GM10248 (cell line): ENCODE measurements around the gene GALNT9.

ENCODE experiments used
- CTCF ChIA-PET: fragments of 300-600 bp; sonication (Branson Sonifier 250); formaldehyde crosslinking; extraction: SDS; loops from one replicate; lab custom pipeline; 2021; ENCODE audit warnings: antibody characterized with exemption; lab: Yijun Ruan, JAX
- POLR2A ChIA-PET: fragments of 350-650 bp; sonication (Branson Sonifier 250); formaldehyde crosslinking; extraction: SDS; loops from one replicate; lab custom pipeline; 2020; ENCODE audit warnings: antibody characterized with exemption; lab: Yijun Ruan, JAX
- DNase-seq: peaks from one replicate; pipeline ENCODE4 v3.0.0; 2012; ENCODE audit errors: extremely low spot score
- CTCF ChIP-seq: IDR thresholded peaks from 2 replicates; pipeline ENCODE4 v1.5.1; 2012; ENCODE audit warnings: mild to moderate bottlenecking, low read depth; ENCODE audit errors: extremely low read depth, missing control alignments, control extremely low read depth

GALNT9 gene

DNA sequence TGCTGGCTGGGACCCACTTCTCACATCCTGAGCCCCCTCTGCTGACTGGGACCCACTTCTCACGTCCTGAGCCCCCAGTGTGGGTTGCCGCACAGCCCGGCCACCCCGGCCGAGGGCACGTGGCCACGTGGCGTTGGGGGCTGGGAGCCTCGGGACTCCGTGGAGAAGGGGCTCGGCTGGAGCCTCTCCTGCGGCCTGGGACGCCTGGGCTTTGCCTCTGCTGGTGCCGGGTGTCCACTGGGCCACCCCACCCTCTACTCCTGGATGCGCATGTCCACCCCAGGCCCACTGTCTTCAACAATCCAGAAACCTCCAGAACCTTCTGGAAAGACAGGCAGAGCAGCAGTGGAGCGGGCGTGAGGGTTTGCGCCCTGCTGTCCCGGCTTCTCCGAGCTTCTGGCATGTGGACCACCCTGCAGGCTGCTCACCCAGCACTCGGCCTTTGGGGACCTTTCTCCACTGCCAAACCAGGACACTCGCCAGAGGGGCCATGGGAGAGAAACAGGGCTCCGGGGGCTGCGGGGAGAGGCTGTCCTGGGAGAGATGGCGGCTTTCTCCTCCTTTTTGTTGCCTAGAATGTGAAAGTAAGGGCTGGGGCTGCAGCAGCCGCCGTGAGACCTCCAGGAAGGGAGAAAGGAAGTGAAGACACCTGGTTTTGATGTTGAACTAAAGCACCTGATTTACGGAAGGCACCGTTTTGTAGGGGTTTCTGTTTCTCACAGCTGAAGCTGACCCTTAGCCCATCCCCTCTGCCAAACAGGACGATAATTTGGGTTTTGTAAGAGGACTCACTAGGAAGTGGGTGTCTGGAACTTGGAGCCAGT, 155.2 kb downstream of the GALNT9 start:
- ChIA-PET CTCF (interaction anchor here (1.3 kb wide), 1 partner anchor 11 kb away, joined by 4 read pairs; no protein-coding TSS in a partner anchor), POLR2A (no interaction called here)
- no peak for TF ChIP-seq CTCF
- no peak for DNase-seq

- CTCF ChIA-PET, result no interaction called here
- TF ChIP-seq CTCF, result no peak
- POLR2A ChIA-PET, result no interaction called here
- no peak for DNase-seq
Measured at GRCh38 chr12:132173135-132174014, 156.0 kb downstream of the GALNT9 start.

- no peak for DNase-seq
- ChIA-PET CTCF (no interaction called here), POLR2A (no interaction called here)
- TF ChIP-seq CTCF, result no peak
Measured at GRCh38 chr12:132172619-132173018, 156.8 kb downstream of the GALNT9 start.

GRCh38 chr12:132171968-132172521, 157.3 kb downstream of the GALNT9 start:
- POLR2A ChIA-PET, result interaction anchor here (0.6 kb wide), 1 partner anchor 258 kb away, joined by 4 read pairs; no protein-coding TSS in a partner anchor
- no peak for TF ChIP-seq CTCF
- CTCF ChIA-PET, result no interaction called here
- DNase-seq, result no peak

DNA sequence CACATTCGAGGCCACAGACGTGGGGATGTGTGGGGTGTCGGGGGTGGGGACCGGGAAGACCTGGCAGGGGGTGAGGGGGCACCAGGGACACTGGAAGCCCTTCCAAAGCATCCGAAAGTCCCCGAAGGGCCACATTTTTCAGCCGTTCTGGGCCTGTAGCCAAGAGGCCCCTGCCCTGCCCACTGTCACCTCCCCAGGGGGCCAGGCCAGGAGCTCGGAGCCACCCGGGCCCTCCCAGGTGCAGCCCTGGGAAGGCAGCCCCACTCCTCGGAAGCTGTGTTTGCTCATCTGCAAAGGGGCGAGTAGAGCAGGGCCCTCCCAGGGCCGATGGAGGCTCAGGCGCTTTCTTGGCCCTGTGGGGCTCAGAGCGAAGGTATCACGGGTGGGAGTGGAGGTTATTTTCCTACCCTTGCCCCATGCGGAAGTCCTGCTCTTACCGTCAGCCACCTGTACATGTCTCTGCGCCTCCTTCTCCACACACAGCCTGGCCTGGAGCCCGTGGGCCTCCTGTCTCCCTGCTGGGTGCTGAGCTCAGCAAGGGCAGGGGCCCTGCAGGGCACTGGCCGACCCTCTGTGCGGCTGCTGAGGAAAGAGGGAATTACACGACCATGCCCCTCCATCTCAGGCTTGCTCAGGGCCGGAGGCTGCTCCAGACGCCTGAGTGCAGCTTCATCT, 158.0 kb downstream of the GALNT9 start:
- DNase-seq, result no peak
- ChIA-PET POLR2A (interaction anchor here (0.6 kb wide), 1 partner anchor 259 kb away, joined by 4 read pairs; no protein-coding TSS in a partner anchor), CTCF (no interaction called here)
- no peak for TF ChIP-seq CTCF
